HG03432 (cell line): Measurements from ENCODE around the gene WASHC3.
"Not testable (repeated sequence)": the region's sequence is repeated elsewhere in the genome, so short reads cannot be mapped to it uniquely, and the experiment has no call there.

Source experiments
- ATAC-seq: cut with Tn5 transposase; IDR thresholded peaks from one replicate; pipeline ENCODE4 v1.9.1; 2021; ENCODE audit warnings: mild to moderate bottlenecking, moderate library complexity; ENCODE audit not compliant: unreplicated experiment

The WASHC3 gene

DNA sequence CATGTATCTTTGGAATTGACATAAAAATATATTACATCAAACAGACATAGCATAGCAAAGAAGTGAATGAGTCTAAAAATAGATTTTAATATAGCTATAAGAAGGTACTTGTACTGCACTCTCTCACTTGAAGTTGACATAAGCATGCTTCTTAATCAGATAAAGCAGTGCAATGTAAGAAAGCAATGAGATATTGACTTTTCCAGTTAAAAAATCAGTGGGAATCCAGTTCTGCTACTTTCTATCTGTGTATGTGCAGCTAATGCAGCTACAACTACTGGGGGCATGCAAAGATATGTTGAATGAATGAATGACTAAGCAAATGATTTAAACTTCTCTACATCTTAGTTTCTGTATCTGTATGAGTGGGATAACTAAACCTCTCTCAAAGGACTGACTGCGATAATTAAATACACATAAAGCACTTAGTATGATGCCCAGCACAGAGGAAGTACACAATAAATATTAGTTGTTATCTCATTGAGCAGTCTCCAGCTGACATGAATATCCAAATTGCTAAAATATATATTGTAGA, 10.3 kb downstream of the WASHC3 start:
- peak; percentile 58 for ATAC-seq

DNA sequence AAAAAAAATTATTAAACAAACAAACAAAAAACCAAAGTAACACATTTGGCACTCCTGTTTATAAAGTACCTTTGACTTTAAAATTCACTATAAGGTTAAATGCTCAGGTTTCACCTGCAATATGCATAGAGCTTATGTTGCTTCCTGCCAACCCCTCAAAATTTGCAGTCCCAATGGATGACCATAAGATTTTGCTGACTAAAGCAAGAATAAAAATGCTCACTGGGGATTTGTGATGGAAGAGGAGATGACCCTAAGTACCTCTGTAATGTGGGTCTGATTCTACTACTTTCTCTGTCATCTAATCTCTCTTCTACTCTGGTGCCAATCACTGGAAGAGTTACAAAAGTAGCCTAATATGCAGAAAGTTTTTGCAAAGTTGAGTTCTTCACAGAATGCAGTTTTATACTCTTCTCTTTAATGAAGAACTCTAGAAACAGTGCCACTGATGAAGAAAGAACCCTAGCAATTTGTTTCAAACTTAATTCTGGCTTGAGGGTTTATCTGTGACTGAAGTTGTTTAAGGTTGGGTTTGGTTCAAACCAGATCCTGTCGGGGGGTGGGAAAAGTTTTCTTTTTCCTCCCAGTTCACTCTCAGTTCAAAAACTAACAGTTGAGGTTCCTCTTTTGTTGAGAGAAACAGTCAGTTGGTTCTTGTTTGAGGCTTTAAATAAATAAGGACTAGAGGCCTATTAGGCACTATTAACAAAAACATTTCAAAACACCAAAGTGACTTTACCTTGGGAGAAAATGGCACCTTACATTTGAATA, 10.9 kb downstream of the WASHC3 start:
- no peak for ATAC-seq

DNA sequence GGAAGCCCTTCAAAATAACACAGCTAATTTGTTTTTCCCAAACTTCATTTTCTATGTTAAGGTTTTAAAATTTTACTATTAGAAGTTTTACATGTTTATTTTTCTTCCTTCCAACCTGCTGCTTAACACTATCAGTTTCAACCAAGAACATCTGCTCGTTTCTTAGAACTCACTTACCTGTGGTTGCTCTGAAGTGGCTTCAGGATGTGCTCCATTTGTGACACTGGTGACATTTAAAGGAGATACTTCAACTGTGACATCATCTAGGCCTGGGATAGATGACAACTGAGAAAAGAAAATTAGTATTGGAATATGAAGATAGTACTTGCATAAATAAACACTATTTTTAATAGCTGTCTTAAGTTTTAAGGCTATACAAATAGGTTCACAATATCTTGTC, 17.9 kb downstream of the WASHC3 start:
- ATAC-seq = peak; percentile 78

DNA sequence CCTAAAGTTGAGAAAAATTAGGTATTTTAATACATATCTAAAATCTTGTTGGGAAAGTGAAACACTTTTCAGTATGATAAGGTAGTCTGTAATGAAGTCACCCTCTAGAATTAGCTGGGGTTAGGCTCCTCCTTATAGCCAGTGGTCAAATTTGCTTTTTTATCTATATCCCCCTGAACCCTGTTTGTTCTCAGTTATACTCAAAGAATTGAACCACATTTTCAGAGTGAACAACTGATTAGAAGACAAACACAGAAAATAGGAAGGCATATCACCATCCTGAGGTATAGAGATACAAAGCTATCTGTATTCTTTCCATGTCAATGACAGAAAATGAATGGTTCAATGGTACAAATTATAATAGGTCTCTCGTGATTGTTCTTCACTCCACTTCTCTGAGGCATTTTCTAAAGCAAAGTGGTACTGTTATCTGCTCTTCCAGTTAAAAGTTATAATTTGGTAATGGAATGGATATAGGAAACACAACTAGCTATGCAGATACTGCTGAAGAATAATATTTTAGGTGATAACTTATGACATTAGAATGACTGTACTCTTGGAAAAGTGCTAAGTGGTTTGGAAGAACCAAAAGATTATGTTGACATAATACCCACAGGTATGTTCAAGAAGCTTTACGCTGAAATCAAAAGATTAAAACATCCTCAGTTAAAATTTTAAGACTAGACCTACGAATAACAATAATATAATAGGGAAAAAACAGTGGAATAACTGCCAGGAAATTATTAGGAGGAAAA, 27.6 kb downstream of the WASHC3 start:
- ATAC-seq = no peak

DNA sequence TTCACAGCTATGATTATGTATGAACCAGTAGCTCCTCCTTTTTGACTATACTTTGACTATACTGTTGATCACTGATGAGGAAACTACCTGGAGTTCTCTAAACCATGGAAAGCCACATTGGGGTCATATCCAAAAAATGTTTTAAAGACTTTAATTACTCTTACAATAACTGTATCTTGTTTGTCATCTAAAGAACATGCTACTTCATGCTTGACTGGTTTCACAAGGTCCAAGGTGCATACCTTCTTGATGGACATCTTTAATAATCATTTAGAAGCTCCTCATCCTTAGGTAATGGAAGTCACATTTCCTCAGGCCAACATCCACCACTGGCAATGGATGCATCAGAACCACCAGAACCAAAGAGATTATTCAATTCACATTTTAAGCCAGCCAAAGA, 29.9 kb downstream of the WASHC3 start:
- ATAC-seq = no peak

DNA sequence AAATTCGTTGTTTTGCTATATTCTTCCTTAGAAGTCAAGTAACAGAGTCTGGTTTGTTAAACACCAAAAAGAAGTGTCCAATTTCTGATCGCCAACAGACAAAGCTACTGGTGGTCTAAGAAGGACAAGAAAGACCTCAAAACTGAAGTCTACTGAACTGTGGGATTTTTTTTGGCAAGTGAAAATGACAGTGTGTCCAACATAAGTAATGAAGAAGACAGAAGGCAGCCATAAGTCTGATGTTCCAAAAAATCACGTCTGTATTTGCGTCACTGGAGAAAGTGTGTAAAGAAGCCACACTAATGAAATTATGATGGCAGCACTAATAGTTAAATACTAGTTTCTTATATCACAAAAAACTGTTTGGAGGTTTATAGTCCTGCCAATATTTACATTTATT, 32.6 kb downstream of the WASHC3 start:
- no peak for ATAC-seq

DNA sequence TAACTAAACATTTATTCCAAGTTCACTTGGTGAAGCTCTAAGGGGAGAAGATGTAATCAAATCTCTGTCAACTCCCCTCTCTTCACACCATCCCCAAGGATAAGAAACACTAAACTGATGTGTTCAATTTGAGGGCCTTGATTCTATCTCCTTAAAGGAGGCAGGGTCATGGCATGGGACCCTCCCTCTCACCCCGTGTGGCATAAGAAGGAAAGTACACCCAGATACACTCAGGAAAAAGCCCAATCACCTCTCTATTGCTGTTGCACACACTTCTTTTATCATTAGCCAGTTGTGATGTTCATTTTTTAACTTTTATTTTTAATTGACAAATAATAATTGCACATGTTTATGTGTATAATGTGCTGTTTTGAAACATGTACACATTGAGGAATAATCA, 35.1 kb downstream of the WASHC3 start:
- ATAC-seq = no peak

DNA sequence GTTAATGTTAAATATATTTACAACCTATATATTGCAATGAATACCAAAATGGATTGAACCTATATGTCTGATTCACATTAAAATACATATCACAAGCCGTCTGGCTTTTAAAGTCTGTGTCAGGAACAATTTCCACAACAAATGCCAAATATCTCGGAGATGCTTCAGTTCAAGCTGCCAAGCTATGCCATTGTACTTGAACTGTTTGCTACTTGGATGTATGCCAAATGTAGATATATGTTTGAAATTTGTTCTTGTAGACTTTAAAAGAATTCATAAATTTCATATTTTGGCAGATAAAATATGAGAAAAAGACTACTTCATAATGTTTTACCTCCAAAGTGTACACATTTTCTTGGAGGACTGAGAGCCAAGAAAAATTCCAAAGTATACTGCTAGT, 37.0 kb downstream of the WASHC3 start:
- ATAC-seq = no peak

DNA sequence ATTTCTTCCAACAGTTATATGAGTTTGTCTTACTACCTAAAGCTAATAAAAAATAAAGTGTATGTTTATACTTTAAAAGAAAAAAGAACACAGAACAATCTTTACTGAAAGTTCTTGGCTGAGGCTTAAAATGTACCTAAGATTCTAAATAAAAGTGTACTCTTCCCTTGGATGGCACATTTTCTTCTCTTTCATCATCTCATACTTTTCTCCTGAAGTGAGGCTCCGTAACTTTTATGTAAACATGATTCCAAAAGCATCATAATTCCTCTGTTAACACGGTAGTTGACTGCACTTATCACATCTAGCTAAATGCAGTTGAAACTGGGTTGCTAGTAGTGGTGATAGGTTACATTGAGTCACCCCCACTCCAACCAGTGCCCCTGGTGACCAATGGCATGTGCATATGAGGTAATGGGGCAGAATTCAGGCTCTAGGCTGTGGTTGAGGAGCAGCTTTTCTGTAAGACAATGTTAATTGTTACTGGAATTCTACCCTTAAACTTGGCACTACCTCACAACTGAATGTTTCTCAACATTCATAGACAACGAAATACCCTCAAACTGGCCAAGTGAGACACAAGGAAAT, 38.4 kb downstream of the WASHC3 start:
- ATAC-seq = no peak

DNA sequence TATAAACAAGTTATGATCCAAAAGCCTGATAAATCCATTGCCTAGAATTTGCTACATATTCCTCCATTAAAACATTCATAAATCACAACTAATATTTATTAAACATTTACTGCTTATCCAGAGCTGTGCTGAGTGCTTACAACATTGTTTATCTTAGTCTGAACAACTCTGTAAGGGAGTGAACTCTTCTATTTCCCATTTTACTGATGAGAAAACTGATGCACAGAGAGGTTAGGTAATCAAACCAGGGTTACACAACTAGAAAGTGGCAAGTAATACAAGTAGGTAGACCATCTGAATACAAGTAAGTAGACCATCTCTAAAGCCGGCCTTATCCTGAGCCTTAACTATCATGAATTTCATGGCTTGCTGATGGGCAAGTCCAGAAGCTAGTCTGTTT, 39.5 kb downstream of the WASHC3 start:
- ATAC-seq = no peak

DNA sequence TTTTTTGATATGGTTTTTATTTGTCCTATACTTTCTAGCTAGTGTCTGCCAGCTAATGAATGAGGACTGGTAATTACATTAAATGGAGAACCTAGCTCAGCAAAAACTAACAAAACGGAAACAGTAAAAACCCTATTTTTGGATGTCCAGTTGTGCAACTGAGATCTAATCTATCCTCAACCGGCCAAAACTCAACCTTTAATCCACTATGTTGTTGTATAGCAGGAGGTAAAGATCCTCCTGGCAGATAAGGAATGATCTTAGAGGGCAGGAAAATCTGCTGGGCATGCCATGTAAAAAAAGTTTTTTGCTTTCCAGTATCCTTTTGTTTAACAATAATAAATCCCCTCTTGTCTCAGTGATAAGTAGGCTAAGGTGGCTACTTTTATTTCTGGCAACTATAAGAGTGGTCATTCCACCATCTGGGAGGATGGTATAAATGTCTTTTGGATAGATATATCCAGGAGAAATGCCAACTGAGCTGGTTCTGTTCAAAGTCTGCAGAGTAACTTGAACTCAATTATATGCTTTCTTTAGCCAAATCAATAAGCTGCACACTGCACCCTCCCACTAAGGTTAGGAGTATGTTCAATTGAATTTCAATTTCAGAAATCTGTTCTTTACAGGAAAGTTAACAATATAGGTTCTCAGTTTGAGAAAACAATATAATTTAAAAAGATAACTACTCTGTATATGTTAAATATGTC, 40.1 kb downstream of the WASHC3 start:
- no peak for ATAC-seq

DNA sequence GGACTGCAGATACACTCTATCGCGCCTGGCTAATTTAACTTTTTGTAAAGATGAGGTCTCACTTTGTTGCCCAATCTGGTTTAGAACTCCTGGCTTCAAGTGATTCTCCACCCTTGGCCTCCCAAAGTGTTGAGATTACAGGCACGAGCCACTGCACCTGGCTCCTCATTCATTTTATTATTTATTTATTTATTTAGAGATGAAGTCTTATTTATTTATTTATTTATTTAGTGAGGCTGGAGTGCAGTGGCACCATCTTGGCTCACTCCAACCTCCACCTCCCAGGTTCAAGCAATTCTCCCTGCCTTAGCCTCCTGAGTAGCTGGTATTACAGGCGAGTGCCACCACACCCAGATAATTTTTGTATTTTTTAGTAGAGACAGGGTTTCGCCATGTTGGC, 43.2 kb downstream of the WASHC3 start:
- not testable (repeated sequence) for ATAC-seq

DNA sequence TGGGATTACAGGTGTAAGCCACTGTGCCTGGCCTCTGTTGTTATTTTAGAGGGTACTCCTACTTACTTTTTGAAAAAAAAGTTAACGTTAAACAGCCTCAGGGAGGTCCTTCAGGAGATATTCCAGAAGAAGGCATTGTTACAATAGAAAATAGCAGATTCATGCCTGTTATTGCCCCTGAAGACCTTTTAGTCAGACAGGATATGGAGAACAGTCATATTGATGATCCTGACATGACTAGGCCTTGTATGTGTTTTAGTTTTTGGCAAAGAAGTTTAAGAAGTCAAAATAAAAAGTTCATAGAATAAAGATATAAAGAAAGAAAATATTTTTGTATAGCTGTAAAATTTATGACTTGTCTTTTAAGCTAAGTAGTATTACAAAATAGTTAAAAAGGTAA, 45.3 kb downstream of the WASHC3 start:
- no peak for ATAC-seq

DNA sequence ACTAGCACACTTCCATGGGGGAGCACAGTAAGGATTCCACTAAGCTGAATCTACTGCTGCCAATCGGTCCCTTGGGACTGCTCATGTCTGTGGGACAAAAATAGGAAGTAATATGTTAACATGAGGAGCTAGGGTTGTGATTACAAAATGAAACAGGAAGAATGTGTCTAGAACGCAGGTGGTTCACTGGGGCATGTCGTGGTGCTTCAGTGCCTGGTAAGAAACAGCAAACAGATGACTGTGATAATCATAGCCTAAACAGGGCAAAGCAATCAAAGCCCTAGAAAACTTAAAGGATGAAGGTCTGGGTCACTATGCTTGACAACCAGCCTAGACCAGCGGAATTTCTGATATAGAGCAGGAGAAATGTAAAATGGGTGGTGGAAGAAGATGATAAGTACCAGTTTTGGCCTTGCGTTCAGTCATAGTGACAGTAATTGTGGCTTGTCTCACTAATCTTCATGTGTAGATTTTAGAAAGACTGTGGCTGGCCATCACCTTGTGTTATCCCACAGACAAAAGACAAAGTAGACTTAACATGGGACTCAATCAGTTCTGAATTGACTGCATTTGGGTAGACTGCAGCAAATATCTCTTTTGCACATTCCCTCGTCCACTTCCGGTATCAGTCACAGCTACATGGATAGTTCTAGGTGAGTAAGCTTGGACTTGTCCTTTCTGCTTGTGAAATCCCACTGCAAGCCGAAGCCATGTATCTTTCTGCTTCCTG, 51.4 kb downstream of the WASHC3 start:
- peak; percentile 94 for ATAC-seq

DNA sequence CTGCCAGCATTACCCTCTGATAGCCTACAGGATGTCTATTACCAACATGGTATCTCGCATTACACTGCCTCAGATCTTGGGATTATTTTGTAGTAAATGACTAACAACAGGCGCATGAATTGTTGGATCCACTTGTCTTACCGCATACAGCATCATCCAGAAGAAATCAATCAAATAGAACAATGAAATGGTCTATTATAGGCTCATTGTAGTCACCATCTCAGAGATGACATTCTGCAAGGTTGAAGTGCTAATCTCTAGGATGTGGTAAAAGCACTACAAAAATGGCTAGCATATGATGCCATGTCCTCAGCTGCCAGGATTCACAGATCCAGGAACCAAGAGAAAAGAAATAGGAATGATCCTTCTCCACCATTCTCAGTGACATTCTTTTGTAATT, 52.0 kb downstream of the WASHC3 start:
- ATAC-seq = no peak

DNA sequence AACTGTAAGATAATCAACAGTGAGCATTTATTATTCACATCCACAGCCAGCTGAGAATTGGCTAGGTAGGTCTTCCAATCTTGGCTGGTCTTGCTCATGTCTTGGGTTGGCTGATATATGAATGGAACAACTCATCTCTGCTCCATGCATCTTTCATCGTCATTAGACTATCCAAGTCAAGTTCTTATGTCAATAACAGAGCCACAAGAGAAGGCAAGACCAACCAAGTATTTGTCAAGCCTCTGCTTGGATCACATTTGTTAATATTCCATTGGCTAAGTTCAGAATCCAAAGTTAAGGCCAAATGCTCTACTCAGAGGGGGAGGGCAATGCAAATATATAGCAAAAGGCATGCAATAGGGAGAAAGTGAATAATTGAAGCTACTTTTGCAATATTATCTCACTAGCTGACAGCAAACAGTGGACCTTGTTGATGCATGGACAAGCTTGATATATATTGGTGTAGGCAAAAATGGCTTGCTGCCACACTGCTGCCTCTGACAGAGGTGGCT, 53.1 kb downstream of the WASHC3 start:
- no peak for ATAC-seq

DNA sequence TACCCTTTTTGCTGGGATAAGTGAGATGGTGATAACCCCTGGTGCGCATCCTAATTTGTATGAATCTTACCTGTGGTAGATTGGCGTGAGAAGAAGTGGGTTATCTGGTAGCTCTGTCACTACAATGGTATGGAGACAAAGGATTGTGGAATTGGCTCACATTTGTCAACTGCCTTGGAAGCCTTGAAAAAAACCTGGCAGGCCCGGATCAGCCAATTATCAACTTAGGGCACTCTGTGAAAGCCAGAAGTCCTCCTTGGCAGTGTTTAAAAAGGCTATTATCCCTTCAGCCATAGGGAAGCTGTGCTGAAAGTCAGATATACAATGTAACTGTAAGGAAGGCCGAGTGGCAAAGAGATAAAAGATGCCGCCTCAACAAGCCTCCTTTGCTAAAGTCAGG, 56.5 kb downstream of the WASHC3 start:
- ATAC-seq = no peak

DNA sequence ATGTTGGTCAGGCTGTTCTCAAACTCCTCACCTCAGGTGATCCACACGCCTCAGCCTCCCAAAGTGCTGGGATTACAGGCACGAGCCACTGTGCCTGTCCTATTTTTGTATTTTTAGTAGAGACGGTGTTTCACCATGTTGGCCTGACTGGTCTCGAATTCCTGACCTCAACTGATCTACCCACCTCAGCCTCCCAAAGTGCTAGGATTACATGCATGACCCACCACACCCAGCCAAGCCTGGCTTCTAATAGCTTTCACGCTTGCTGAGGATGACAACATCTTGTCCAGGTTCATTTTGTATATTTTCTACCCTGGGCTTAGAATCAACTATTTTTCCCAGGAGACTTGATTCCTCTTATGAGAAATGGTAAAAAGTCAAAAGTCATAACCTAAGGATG, 64.7 kb downstream of the WASHC3 start:
- ATAC-seq = no peak

DNA sequence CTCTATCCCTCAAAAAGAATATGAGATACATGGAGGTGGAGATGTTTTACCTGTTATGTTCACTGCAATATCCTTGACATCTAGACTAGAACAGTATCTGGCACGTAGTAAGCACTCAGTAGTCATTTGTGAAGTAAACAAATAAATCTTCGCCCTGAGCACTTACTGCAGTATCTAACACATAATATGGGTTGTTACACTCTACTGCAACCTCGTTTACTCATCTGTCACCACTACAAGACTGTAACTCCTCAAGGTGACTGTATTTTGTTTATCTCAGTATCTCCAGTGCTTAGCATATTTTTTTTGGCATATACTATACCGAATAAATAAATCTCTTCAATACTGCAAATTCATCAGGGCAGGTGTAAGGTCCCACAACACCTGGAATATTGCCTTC, 66.1 kb downstream of the WASHC3 start:
- no peak for ATAC-seq

DNA sequence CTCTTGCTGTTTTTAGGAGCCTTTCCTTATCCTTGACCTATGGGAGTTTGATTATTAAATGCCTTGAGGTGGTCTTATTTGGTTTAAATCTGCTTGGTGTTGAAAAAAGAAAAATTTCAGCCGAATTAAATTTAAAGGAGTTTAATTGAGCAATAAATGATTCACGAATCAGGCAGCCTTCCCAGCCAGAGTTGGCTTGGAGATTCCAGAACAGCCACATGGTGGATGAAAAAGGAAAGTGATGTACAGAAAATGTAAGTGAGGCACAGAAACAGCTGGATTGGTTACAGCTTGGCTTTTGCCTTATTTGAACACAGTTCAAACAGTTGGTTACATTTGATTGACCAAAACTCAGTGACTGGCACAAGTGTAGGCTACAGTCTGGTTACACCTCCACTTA, 69.7 kb downstream of the WASHC3 start:
- no peak for ATAC-seq
